Measurements from ENCODE around the gene NHLRC1.

NHLRC1 gene

GRCh38 chr6:18122128-18123093 lies at the start of gene NHLRC1:
Gene NHLRC1 (minus strand): TSS chr6:18122677. CDS start chr6:18122606, 71 bp downstream.
- peaks cover 13% of the 10 kb centered on the region for H3K4me1 Mint-ChIP-seq
- no peaks in the 10 kb centered on the region for H3K9me3 Mint-ChIP-seq
- H3K36me3 Mint-ChIP-seq (ENCODE audit: low read depth), result no peaks in the 10 kb centered on the region
- ATAC-seq, result peak; percentile 98
- peak; percentile 82 for DNase-seq
- peaks cover 49% of the 10 kb centered on the region for H3K27me3 Mint-ChIP-seq
- H3K27ac Mint-ChIP-seq, result no peak within 1 kb of the TSS
- H3K4me3 Mint-ChIP-seq, result peak within 1 kb of the TSS; percentile 46

DNA sequence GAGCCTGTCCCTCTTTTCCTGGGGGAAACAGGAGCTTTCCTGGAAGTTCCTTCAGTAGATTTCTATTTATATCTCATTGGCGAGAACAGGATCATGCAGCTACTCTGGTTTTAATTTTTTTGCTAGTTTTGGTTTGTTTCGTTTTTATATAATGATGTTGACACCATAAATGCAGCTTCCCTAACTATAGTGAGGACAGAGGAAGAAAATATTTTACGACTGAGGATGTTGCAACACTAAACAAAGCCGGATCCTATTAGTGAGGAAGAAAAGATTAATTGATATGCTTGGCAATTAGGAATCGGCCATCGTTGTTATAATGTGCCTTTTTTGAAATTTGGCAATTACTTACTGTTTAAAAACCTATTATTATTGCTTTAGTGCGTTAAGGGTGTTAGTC lies 49.4 kb upstream of the NHLRC1 start:
- H3K4me3 Mint-ChIP-seq, result no peak overlapping the region
- H3K9me3 Mint-ChIP-seq, result peaks cover 4% of the 10 kb centered on the region
- no peaks in the 10 kb centered on the region for H3K27me3 Mint-ChIP-seq
- ATAC-seq (no peak), DNase-seq (no peak)
- peaks cover 2% of the 10 kb centered on the region for H3K4me1 Mint-ChIP-seq
- no peak overlapping the region for H3K27ac Mint-ChIP-seq
- peaks cover 53% of the 10 kb centered on the region for H3K36me3 Mint-ChIP-seq (ENCODE audit: low read depth)

DNA sequence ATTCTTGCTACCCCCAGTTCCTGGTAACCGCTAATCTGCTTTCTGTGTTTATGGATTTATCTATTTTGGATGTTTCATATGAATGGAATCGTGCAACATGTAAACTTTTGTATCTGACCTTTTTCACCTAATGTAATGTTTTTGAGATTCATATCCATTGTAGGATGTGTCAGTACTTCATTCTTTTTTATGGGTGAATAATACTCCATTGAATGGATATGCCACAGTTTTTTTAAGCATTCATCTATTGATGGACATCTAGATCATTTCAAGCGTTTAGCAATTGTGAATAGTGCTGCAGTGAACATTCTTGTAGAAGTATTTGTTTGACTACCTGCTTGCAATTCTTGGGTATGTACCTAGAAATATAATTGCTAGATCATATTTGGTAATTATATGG lies 45.8 kb upstream of the NHLRC1 start:
- H3K27me3 Mint-ChIP-seq, result no peaks in the 10 kb centered on the region
- H3K27ac Mint-ChIP-seq, result no peak overlapping the region
- peaks cover 4% of the 10 kb centered on the region for H3K9me3 Mint-ChIP-seq
- DNase-seq (no peak), ATAC-seq (no peak)
- H3K4me1 Mint-ChIP-seq, result peaks cover 2% of the 10 kb centered on the region
- peaks cover 26% of the 10 kb centered on the region for H3K36me3 Mint-ChIP-seq (ENCODE audit: low read depth)
- no peak overlapping the region for H3K4me3 Mint-ChIP-seq

GRCh38 chr6:18166312-18167036 lies 44.0 kb upstream of the NHLRC1 start:
- no peak overlapping the region for H3K27ac Mint-ChIP-seq
- no peak for ATAC-seq
- H3K4me1 Mint-ChIP-seq, result peaks cover 2% of the 10 kb centered on the region
- H3K27me3 Mint-ChIP-seq, result no peaks in the 10 kb centered on the region
- no peak overlapping the region for H3K4me3 Mint-ChIP-seq
- H3K36me3 Mint-ChIP-seq (ENCODE audit: low read depth), result peaks cover 29% of the 10 kb centered on the region
- peaks cover 4% of the 10 kb centered on the region for H3K9me3 Mint-ChIP-seq
- no peak for DNase-seq

DNA sequence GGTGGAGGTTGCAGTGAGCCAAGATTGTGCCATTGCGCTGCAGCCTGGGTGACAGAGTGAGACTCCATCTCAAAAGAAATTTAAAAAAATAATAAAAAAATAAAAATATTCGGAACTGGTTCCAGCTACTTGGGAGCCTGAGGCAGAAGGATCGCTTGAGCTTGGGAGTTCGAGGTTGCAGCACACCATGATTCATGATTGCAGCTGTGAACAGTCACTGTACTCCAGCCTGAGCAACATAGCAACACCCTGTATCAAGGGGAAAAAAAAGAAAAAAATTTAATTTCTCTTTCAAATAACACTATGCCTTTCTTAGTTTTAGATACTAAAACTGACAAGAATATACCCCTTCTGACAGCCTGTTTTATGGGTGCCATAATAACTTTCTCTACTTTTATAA lies 43.3 kb upstream of the NHLRC1 start:
- Mint-ChIP-seq H3K9me3 (peaks cover 4% of the 10 kb centered on the region), H3K27ac (no peak overlapping the region), H3K4me1 (peaks cover 2% of the 10 kb centered on the region), H3K4me3 (no peak overlapping the region), H3K36me3 (ENCODE audit: low read depth) (peaks cover 35% of the 10 kb centered on the region), H3K27me3 (no peaks in the 10 kb centered on the region)
- no peak for DNase-seq
- ATAC-seq, result no peak

DNA sequence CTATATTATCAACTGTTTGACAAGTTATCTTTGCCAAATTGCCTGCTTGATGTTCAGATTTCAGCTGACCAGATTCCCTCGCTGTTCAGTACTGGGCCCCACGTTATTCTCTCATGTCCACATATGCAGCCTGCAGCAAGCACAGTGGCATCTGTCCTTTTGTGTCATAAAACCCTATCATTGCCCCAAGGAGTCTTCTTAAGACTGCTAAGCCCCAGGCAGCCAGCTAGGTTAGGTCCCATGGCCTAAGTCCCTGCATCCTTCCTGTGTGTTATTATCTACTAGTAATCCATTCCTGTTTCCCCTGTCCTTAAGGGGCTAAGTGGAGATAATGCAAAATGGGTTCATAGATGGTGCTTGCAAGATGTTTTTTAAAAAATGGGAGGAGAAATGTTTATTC lies 39.9 kb upstream of the NHLRC1 start:
- Mint-ChIP-seq H3K27ac (no peak overlapping the region), H3K36me3 (ENCODE audit: low read depth) (peaks cover 22% of the 10 kb centered on the region), H3K4me1 (no peaks in the 10 kb centered on the region), H3K9me3 (no peaks in the 10 kb centered on the region), H3K27me3 (no peaks in the 10 kb centered on the region), H3K4me3 (no peak overlapping the region)
- DNase-seq (no peak), ATAC-seq (no peak)

GRCh38 chr6:18161431-18161830 lies 39.0 kb upstream of the NHLRC1 start:
- no peak for ATAC-seq
- Mint-ChIP-seq H3K36me3 (ENCODE audit: low read depth) (peaks cover 22% of the 10 kb centered on the region), H3K27ac (no peak overlapping the region)

GRCh38 chr6:18160911-18161310 lies 38.4 kb upstream of the NHLRC1 start:
- no peak overlapping the region for H3K27ac Mint-ChIP-seq
- no peak overlapping the region for H3K4me3 Mint-ChIP-seq
- DNase-seq (no peak), ATAC-seq (no peak)
- peaks cover 22% of the 10 kb centered on the region for H3K36me3 Mint-ChIP-seq (ENCODE audit: low read depth)
- peaks cover 7% of the 10 kb centered on the region for H3K4me1 Mint-ChIP-seq
- H3K9me3 Mint-ChIP-seq, result no peaks in the 10 kb centered on the region
- no peaks in the 10 kb centered on the region for H3K27me3 Mint-ChIP-seq

More at GRCh38 chr6:18161431-18161830, 39.0 kb upstream of the NHLRC1 start:
- DNase-seq, result no peak
- no peak overlapping the region for H3K4me3 Mint-ChIP-seq
- H3K27me3 Mint-ChIP-seq, result no peaks in the 10 kb centered on the region
- peaks cover 2% of the 10 kb centered on the region for H3K4me1 Mint-ChIP-seq
- no peaks in the 10 kb centered on the region for H3K9me3 Mint-ChIP-seq

DNA sequence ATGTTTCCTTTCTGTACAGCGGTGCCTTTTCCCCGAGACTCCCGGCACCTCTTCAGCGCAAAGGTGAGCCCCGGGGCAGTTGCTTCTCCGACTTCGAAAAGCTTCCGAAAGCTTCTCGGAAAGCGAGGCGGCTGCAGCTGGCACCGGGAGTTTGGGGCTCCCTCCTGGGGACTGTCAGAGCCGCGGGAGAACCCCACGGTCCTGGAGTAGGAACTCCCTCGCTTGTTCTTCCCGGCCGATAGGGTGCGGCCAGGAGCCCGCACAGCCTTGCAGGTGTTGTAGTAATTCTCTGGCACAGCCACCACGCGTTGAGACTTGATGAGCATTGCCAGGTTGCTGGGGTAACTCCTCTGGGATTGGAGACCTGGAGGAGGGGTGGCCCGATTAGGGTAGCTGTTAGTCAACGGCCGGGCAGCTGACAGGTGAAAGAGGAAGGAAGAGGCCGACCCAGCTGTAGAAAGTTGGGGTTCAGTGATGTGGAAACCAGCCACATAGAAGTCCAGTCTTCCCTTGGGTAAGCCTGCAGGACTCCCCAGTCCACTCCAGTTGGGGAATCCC lies 33.5 kb upstream of the NHLRC1 start:
- H3K4me3 Mint-ChIP-seq, result peak overlapping the region; percentile 94
- DNase-seq (peak; percentile 53), ATAC-seq (peak; percentile 15)
- peaks cover 10% of the 10 kb centered on the region for H3K36me3 Mint-ChIP-seq (ENCODE audit: low read depth)
- peak overlapping the region; percentile 56 for H3K27ac Mint-ChIP-seq
- no peaks in the 10 kb centered on the region for H3K27me3 Mint-ChIP-seq
- H3K4me1 Mint-ChIP-seq, result peaks cover 34% of the 10 kb centered on the region
- no peaks in the 10 kb centered on the region for H3K9me3 Mint-ChIP-seq

- H3K4me3 Mint-ChIP-seq, result peak within 1 kb of the TSS; percentile 94
- peak within 1 kb of the TSS; percentile 83 for H3K27ac Mint-ChIP-seq
- H3K36me3 Mint-ChIP-seq (ENCODE audit: low read depth), result peaks cover 9% of the 10 kb centered on the region
- ATAC-seq (peak; percentile 94), DNase-seq (peak; percentile 98)
- H3K9me3 Mint-ChIP-seq, result no peaks in the 10 kb centered on the region
- H3K4me1 Mint-ChIP-seq, result peaks cover 34% of the 10 kb centered on the region
- no peaks in the 10 kb centered on the region for H3K27me3 Mint-ChIP-seq
Observed at GRCh38 chr6:18155150-18155863, 32.8 kb upstream of the NHLRC1 start, which contains the start of gene KDM1B. Gene KDM1B (plus strand): TSS chr6:18155422. CDS start chr6:18159896, 4,474 bp downstream.

DNA sequence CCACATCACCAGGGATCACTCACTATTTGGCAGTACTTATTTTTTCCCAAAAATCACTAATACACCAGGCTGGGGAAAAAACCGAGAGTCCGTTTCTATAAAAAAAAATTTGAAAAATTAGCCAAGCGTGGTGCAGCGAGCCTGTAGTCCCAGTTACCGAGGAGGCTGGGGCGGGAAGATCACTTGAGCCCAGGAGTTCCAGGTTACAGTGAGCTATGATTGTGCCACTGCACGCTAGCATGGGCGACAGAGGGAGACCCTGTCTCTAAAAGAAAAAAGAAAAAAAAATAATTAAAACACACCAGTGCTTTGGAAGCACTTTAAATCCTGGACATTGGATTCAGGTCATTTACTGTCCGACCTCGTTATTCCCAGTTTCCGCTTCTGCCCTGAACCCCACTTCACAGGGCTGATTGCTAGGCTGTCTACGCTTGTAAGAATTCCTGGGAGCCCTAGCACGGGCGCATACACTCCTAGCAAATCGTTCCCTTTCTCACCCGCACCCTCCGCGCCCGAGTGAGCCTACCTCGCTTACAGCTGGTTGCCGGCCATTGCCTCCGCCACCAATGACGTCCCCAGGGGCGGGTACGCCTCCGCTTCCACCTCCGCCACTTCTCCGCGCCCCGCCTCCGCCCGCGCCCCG lies 32.2 kb upstream of the NHLRC1 start, which contains the start of gene TPMT:
Gene TPMT (minus strand): TSS at position 571 of the 643 bp plus-strand sequence. CDS start 5,950 bp downstream, outside the sequence.
- peak; percentile 7 for DNase-seq
- peaks cover 34% of the 10 kb centered on the region for H3K4me1 Mint-ChIP-seq
- peaks cover 5% of the 10 kb centered on the region for H3K36me3 Mint-ChIP-seq (ENCODE audit: low read depth)
- ATAC-seq, result peak; percentile 50
- no peaks in the 10 kb centered on the region for H3K27me3 Mint-ChIP-seq
- H3K27ac Mint-ChIP-seq, result peak within 1 kb of the TSS; percentile 83
- peak within 1 kb of the TSS; percentile 94 for H3K4me3 Mint-ChIP-seq
- no peaks in the 10 kb centered on the region for H3K9me3 Mint-ChIP-seq

DNA sequence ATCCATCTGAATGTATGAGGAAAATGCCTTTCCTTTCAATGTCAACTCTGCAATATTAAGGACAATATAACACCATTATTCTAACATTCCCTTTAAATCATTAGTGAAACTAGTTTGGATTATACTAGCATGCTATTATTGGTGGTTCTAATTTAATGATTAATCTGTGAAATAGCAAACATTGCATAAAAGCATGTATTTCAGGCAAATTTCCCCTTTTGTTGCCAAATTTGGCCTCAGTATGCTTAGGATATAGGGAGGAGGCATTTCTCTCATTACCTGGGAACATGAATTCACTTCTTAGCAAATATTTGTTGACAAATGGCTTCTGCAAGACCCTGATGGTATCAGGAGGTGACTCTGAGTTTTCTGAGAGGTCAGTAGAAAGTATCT lies 30.8 kb upstream of the NHLRC1 start:
- H3K27ac Mint-ChIP-seq, result peak overlapping the region; percentile 41
- peaks cover 7% of the 10 kb centered on the region for H3K36me3 Mint-ChIP-seq (ENCODE audit: low read depth)
- peaks cover 34% of the 10 kb centered on the region for H3K4me1 Mint-ChIP-seq
- peak overlapping the region; percentile 24 for H3K4me3 Mint-ChIP-seq
- no peak for ATAC-seq
- H3K27me3 Mint-ChIP-seq, result no peaks in the 10 kb centered on the region
- no peak for DNase-seq
- no peaks in the 10 kb centered on the region for H3K9me3 Mint-ChIP-seq

- Mint-ChIP-seq H3K36me3 (ENCODE audit: low read depth) (peaks cover 14% of the 10 kb centered on the region), H3K27me3 (no peaks in the 10 kb centered on the region), H3K4me1 (peaks cover 40% of the 10 kb centered on the region), H3K27ac (no peak overlapping the region), H3K4me3 (no peak overlapping the region), H3K9me3 (no peaks in the 10 kb centered on the region)
- DNase-seq (no peak), ATAC-seq (no peak)
Observed at GRCh38 chr6:18151801-18152200, 29.3 kb upstream of the NHLRC1 start.

Data from activated naive CD8-positive, alpha-beta T cell treated with anti-CD3 and anti-CD28 coated beads, Interleukin-2, amount 50 U/mL, for 24 hours (primary cell).